Loucy (cell line): ENCODE measurements around the gene DGCR2.

Source experiments
- EZH2phosphoT487 ChIP-seq: fragments of 200-600 bp; IDR thresholded peaks from 2 replicates; pipeline ENCODE4 v1.6.1; 2018; ENCODE audit warnings: antibody characterized with exemption, mild to moderate bottlenecking, moderate library complexity, borderline replicate concordance
- TF ChIP-seq, protein P1 (sequence below): fragments of 200-600 bp; sonication (generic); conservative IDR thresholded peaks from 2 replicates; pipeline ENCODE4 v1.5.1; 2014; ENCODE audit warnings: mild to moderate bottlenecking, antibody characterized with exemption, low read length

DNA sequence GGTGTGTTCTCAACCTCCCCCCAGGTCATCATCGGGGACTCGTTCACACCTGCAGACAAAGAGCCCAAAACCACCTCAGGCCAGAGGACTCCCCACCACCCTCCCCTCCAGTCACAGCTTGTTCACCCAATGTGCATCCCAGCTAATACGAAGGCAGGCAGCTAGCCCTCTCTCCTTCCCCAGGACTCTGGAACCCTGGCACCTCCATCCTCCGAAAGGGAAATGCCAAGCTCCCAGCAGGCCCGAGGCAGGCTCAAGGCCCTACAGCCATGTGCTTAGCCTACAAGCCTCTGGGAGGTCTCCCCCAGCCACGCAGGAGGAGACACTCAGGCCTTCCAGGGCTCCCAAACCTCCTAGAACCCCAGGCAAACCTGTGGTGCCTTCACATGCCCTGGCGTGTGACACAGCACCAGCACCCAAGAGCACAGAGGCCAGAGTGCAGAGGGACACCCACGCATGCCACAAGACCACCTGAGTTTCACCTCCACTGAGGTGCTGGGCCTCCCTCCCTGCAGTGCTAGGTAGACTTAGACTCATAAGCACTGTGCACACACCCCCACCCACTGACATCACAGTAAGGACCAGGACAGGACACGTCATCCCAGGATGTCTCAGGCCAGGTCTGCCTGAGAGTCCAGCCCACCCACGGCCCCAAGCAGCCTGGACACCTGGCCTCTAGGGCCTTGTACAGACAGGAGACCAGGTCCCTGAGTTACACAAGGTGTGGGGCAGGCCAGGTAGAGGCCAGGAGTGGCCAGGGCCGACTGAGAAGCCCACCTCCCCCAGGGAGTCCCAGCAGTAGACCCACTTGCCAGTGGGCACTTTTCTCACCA lies 15.4 kb upstream of the DGCR2 start:
- TF ChIP-seq, protein P1, sequence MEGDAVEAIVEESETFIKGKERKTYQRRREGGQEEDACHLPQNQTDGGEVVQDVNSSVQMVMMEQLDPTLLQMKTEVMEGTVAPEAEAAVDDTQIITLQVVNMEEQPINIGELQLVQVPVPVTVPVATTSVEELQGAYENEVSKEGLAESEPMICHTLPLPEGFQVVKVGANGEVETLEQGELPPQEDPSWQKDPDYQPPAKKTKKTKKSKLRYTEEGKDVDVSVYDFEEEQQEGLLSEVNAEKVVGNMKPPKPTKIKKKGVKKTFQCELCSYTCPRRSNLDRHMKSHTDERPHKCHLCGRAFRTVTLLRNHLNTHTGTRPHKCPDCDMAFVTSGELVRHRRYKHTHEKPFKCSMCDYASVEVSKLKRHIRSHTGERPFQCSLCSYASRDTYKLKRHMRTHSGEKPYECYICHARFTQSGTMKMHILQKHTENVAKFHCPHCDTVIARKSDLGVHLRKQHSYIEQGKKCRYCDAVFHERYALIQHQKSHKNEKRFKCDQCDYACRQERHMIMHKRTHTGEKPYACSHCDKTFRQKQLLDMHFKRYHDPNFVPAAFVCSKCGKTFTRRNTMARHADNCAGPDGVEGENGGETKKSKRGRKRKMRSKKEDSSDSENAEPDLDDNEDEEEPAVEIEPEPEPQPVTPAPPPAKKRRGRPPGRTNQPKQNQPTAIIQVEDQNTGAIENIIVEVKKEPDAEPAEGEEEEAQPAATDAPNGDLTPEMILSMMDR = no peak
- TF ChIP-seq EZH2phosphoT487 = no peak
